ENCODE data around the gene ILF3.

The ILF3 gene

GRCh38 chr19:10694706-10695307, 40.7 kb downstream of the ILF3 start:
- Histone ChIP-seq H3K79me2 (ENCODE audit: control insufficient read depth, low read length) (no peaks in the 10 kb centered on the region; the same call in 1 of the 2 replicates), H3K9me3 (ENCODE audit: control insufficient read depth, insufficient read depth, low read length) (no peaks in the 10 kb centered on the region), H3F3A (ENCODE audit: control insufficient read depth, insufficient read depth) (peaks cover 27% of the 10 kb centered on the region), H3K9me2 (replicated peaks; ENCODE audit: control insufficient read depth, low read length) (no peaks in the 10 kb centered on the region), H3K4me1 (ENCODE audit: control insufficient read depth, low read length) (peaks cover 7% of the 10 kb centered on the region; the same call in 1 of the 2 replicates), H3K4me3 (ENCODE audit: low read length) (no peak overlapping the region), H3K27ac (ENCODE audit: low read depth, low read length) (no peak overlapping the region), H3K4me2 (ENCODE audit: low read length) (no peak overlapping the region), H3K27me3 (ENCODE audit: control insufficient read depth, low read length) (0 out of 2 replicates have a peak, but pooled peaks cover 4% of the 10 kb centered on the region), H4K20me1 (ENCODE audit: control insufficient read depth, insufficient read depth, low read depth, low read length) (0 out of 2 replicates have a peak, but pooled peaks cover 3% of the 10 kb centered on the region), H3K36me3 (ENCODE audit: control insufficient read depth, low read length) (peaks cover 30% of the 10 kb centered on the region)
- TF ChIP-seq EZH2phosphoT487 (IDR thresholded peaks at IDR 0.05; ENCODE audit: borderline replicate concordance, low read length) (no peak), CTCF (IDR thresholded peaks at IDR 0.05; ENCODE audit: low read depth, low read length, poor library complexity, severe bottlenecking) (no peak)

GRCh38 chr19:10695401-10696398, 41.6 kb downstream of the ILF3 start:
- Histone ChIP-seq H3K36me3 (ENCODE audit: control insufficient read depth, low read length) (peaks cover 21% of the 10 kb centered on the region), H3K79me2 (ENCODE audit: control insufficient read depth, low read length) (no peaks in the 10 kb centered on the region), H3K9me2 (replicated peaks; ENCODE audit: control insufficient read depth, low read length) (no peaks in the 10 kb centered on the region), H3K4me1 (ENCODE audit: control insufficient read depth, low read length) (peaks cover 11% of the 10 kb centered on the region), H3K27ac (ENCODE audit: low read depth, low read length) (no peak overlapping the region), H3K9me3 (ENCODE audit: control insufficient read depth, insufficient read depth, low read length) (no peaks in the 10 kb centered on the region), H3F3A (ENCODE audit: control insufficient read depth, insufficient read depth) (peaks cover 25% of the 10 kb centered on the region), H3K4me2 (ENCODE audit: low read length) (peak overlapping the region; percentile 42), H3K4me3 (ENCODE audit: low read length) (no peak overlapping the region), H4K20me1 (ENCODE audit: control insufficient read depth, insufficient read depth, low read depth, low read length) (0 out of 2 replicates have a peak, but pooled peaks cover 3% of the 10 kb centered on the region), H3K27me3 (ENCODE audit: control insufficient read depth, low read length) (0 out of 2 replicates have a peak, but pooled peaks cover 4% of the 10 kb centered on the region)
- TF ChIP-seq EZH2phosphoT487 (IDR thresholded peaks at IDR 0.05; ENCODE audit: borderline replicate concordance, low read length) = no peak
- no peak for TF ChIP-seq CTCF (IDR thresholded peaks at IDR 0.05; ENCODE audit: low read depth, low read length, poor library complexity, severe bottlenecking)

GRCh38 chr19:10699650-10700335, 45.6 kb downstream of the ILF3 start:
- Histone ChIP-seq H3K79me2 (ENCODE audit: control insufficient read depth, low read length) (peaks cover 16% of the 10 kb centered on the region), H3K36me3 (ENCODE audit: control insufficient read depth, low read length) (peaks cover 4% of the 10 kb centered on the region), H3F3A (ENCODE audit: control insufficient read depth, insufficient read depth) (peaks cover 4% of the 10 kb centered on the region), H4K20me1 (ENCODE audit: control insufficient read depth, insufficient read depth, low read depth, low read length) (no peaks in the 10 kb centered on the region), H3K9me2 (replicated peaks; ENCODE audit: control insufficient read depth, low read length) (no peaks in the 10 kb centered on the region), H3K27me3 (ENCODE audit: control insufficient read depth, low read length) (0 out of 2 replicates have a peak, but pooled peaks cover 4% of the 10 kb centered on the region), H3K27ac (ENCODE audit: low read depth, low read length) (no peak overlapping the region), H3K4me3 (ENCODE audit: low read length) (no peak overlapping the region), H3K4me1 (ENCODE audit: control insufficient read depth, low read length) (peaks cover 22% of the 10 kb centered on the region), H3K9me3 (ENCODE audit: control insufficient read depth, insufficient read depth, low read length) (no peaks in the 10 kb centered on the region), H3K4me2 (ENCODE audit: low read length) (no peak overlapping the region)
- TF ChIP-seq EZH2phosphoT487 (IDR thresholded peaks at IDR 0.05; ENCODE audit: borderline replicate concordance, low read length) (no peak), CTCF (IDR thresholded peaks at IDR 0.05; ENCODE audit: low read depth, low read length, poor library complexity, severe bottlenecking) (peak; percentile 33)
